WERI-Rb-1 (cell line): ENCODE measurements around the gene HNRNPM.
A peak's percentile ranks its signal among the peaks of the same experiment; 100 is the strongest.

Experiments used
- DNase-seq: peaks from one replicate; pipeline ENCODE4 v3.0.0-alpha.2; 2020
- H3K27ac ChIP-seq: fragments of 250-450 bp; sonication (Bioruptor Pico); 2 replicates; pipeline ENCODE4 v1.5.1; 2020; ENCODE audit warnings: mild to moderate bottlenecking, moderate library complexity
- H3K27me3 ChIP-seq: fragments of 250-450 bp; sonication (Bioruptor Pico); 2 replicates; pipeline ENCODE4 v1.5.1; 2021; ENCODE audit warnings: mild to moderate bottlenecking, low read depth, moderate library complexity; ENCODE audit not compliant: insufficient read depth, severe bottlenecking
- H3K36me3 ChIP-seq: fragments of 250-450 bp; sonication (Bioruptor Pico); 2 replicates; pipeline ENCODE4 v1.5.1; 2020; ENCODE audit warnings: mild to moderate bottlenecking, moderate library complexity
- H3K4me3 ChIP-seq: 2 replicates; pipeline ENCODE4 v1.5.1; 2011; ENCODE audit warnings: low read depth, mild to moderate bottlenecking, control low read depth, low read length
- H3K9me3 ChIP-seq: fragments of 250-450 bp; sonication (Bioruptor Pico); 2 replicates; pipeline ENCODE4 v1.5.1; 2021; ENCODE audit warnings: mild to moderate bottlenecking, moderate library complexity; ENCODE audit not compliant: severe bottlenecking
- TF ChIP-seq, protein P1 (sequence below): IDR thresholded peaks from 2 replicates; pipeline ENCODE4 v1.5.1; 2011; ENCODE audit warnings: low read depth, mild to moderate bottlenecking, control low read depth, inconsistent platforms, low read length

Gene HNRNPM

GRCh38 chr19:8518536-8518935 lies 73.8 kb downstream of the HNRNPM start:
- DNase-seq: no peak
- Histone ChIP-seq H3K27me3 (no peaks in the 10 kb centered on the region), H3K9me3 (no peaks in the 10 kb centered on the region), H3K36me3 (no peaks in the 10 kb centered on the region), H3K4me3 (no peak overlapping the region), H3K27ac (no peak overlapping the region)
- TF ChIP-seq, protein P1, sequence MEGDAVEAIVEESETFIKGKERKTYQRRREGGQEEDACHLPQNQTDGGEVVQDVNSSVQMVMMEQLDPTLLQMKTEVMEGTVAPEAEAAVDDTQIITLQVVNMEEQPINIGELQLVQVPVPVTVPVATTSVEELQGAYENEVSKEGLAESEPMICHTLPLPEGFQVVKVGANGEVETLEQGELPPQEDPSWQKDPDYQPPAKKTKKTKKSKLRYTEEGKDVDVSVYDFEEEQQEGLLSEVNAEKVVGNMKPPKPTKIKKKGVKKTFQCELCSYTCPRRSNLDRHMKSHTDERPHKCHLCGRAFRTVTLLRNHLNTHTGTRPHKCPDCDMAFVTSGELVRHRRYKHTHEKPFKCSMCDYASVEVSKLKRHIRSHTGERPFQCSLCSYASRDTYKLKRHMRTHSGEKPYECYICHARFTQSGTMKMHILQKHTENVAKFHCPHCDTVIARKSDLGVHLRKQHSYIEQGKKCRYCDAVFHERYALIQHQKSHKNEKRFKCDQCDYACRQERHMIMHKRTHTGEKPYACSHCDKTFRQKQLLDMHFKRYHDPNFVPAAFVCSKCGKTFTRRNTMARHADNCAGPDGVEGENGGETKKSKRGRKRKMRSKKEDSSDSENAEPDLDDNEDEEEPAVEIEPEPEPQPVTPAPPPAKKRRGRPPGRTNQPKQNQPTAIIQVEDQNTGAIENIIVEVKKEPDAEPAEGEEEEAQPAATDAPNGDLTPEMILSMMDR: no peak

- H3K27me3 ChIP-seq: no peaks in the 10 kb centered on the region
- H3K27ac ChIP-seq: no peak overlapping the region
- no peaks in the 10 kb centered on the region for H3K36me3 ChIP-seq
- no peak for DNase-seq
- TF ChIP-seq, protein P1: no peak
- H3K4me3 ChIP-seq: no peak overlapping the region
- no peaks in the 10 kb centered on the region for H3K9me3 ChIP-seq
Observed at GRCh38 chr19:8519388-8519787, 74.6 kb downstream of the HNRNPM start.

DNA sequence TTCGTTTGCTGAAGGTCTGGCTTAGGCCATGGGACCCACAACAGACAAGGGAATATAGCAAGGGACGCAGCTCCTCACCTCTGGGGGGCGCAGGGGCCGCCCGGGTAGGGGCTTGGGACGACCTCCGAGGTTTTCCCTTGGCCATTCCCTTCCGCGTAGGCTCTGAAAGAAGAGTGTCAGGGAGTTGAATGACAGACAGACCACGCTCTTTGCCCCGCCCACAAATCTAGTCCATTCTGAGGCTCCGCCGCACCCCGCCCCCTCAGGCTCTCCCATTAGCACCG lies 80.6 kb downstream of the HNRNPM start:
- DNase-seq: no peak
- Histone ChIP-seq H3K36me3 (no peaks in the 10 kb centered on the region), H3K4me3 (peak overlapping the region; percentile 55), H3K27me3 (no peaks in the 10 kb centered on the region), H3K27ac (peak overlapping the region; percentile 75), H3K9me3 (no peaks in the 10 kb centered on the region)
- TF ChIP-seq, protein P1: peak; percentile 56

- Histone ChIP-seq H3K27me3 (no peaks in the 10 kb centered on the region), H3K36me3 (no peaks in the 10 kb centered on the region), H3K9me3 (no peaks in the 10 kb centered on the region), H3K27ac (peak overlapping the region; percentile 83), H3K4me3 (peak overlapping the region; percentile 72)
- peak; percentile 95 for DNase-seq
- TF ChIP-seq, protein P1: no peak
Observed at GRCh38 chr19:8526345-8527091, 81.7 kb downstream of the HNRNPM start.

- Histone ChIP-seq H3K9me3 (no peaks in the 10 kb centered on the region), H3K27me3 (no peaks in the 10 kb centered on the region), H3K36me3 (no peaks in the 10 kb centered on the region), H3K27ac (no peak overlapping the region), H3K4me3 (no peak overlapping the region)
- no peak for DNase-seq
- TF ChIP-seq, protein P1: no peak
Observed at GRCh38 chr19:8528500-8528899, 83.7 kb downstream of the HNRNPM start.
